ENCODE measurements around the gene RABGAP1.

Gene RABGAP1

DNA sequence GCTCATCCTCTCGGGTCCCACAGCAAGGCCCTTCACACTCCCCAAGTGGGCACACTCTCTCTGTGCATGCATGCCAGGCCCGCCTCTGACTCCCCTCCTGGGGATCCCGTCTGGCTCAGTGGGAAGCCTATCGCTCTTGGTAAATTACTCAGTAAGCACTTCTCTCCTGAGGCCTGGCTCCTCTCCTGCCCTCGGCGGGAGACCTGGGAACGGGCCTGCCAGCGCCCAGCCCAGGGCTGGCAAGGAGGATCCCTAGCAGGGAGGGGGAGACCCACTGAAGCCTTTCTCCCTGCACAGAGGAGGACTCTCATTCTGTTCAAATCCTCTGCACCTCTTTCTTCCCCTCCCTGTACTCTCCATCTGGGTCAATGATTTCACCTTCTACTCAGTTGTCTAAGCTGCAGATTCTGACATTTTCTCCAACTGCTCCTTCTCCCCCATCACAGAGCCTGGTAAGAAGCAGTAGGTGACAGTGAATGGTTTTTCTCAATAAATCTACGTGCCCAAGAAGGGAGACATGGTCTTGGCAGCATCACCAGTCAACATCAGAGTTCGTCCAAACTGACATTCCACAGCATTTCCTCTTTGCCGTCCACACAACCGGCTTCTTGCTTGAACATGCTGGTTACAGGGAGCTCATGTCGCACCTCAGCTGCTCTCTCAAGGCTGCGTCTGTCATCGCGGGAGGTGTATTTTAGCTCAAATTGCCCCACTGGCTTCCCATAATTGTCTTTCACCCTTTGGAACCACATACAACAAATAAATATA is 174.5 kb downstream of the RABGAP1 start:
- H3K4me3 ChIP-seq (ENCODE audit: low read depth, low read length) = no peak overlapping the region
- no peaks in the 10 kb centered on the region for H3K27me3 ChIP-seq (ENCODE audit: insufficient read depth, low read depth, severe bottlenecking)
- no peak overlapping the region for H3K27ac ChIP-seq
- TF ChIP-seq CTCF (IDR thresholded peaks at IDR 0.05; ENCODE audit: low read depth, low read length) = no peak
- H3K36me3 ChIP-seq = peaks cover 31% of the 10 kb centered on the region
- H3K9me3 ChIP-seq (ENCODE audit: severe bottlenecking) = no peaks in the 10 kb centered on the region
- no peak for DNase-seq

- no peak for DNase-seq
- Histone ChIP-seq H3K27ac (no peak overlapping the region), H3K9me3 (ENCODE audit: severe bottlenecking) (no peaks in the 10 kb centered on the region), H3K4me3 (ENCODE audit: low read depth, low read length) (no peak overlapping the region), H3K27me3 (ENCODE audit: insufficient read depth, low read depth, severe bottlenecking) (no peaks in the 10 kb centered on the region), H3K36me3 (peaks cover 26% of the 10 kb centered on the region)
- TF ChIP-seq CTCF (IDR thresholded peaks at IDR 0.05; ENCODE audit: low read depth, low read length) = no peak
These were observed 175.2 kb downstream of the RABGAP1 start for GRCh38 chr9:123116036-123116435.

DNA sequence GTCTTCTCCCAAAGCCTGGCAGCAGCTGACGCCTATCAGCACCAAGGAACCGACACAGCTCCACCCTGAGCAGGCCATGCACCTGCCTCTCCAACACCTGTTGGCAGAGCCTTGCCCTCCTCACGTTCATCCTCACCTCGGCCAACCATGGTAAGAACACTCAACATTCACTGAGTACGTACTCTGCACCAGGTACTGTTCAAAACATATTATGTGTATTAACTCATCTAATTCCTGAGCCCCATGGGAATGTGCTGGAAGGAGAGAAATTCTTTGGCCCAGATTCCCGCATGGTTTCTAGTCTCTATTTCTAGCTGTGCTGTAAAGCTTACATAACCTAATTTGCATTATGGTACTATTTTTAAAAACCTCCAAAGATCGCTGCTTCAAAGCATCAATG is 178.7 kb downstream of the RABGAP1 start:
- no peak overlapping the region for H3K27ac ChIP-seq
- no peak overlapping the region for H3K4me3 ChIP-seq (ENCODE audit: low read depth, low read length)
- no peaks in the 10 kb centered on the region for H3K9me3 ChIP-seq (ENCODE audit: severe bottlenecking)
- H3K27me3 ChIP-seq (ENCODE audit: insufficient read depth, low read depth, severe bottlenecking) = no peaks in the 10 kb centered on the region
- peaks cover 20% of the 10 kb centered on the region for H3K36me3 ChIP-seq
- no peak for DNase-seq
- TF ChIP-seq CTCF (IDR thresholded peaks at IDR 0.05; ENCODE audit: low read depth, low read length) = no peak

DNA sequence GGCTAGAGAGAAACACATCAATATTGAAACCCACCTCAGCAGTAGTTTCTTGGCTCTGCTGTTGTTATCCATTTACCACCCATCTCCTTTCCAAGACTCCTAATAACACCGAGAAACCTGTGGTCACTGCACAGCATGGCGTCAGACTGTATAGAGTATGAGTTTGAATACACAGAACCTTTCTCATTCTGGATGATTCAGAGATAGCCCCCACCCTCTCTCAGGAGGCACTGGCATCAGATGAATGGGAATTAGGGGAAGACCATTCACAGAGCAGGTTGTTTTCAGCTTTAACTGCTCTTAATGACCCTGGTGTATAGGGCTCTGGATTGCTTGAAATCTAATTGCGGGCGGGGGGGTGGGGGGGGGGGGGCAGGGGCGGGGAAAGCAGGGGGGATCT is 179.3 kb downstream of the RABGAP1 start:
- no peak for TF ChIP-seq CTCF (IDR thresholded peaks at IDR 0.05; ENCODE audit: low read depth, low read length)
- Histone ChIP-seq H3K27ac (no peak overlapping the region), H3K9me3 (ENCODE audit: severe bottlenecking) (no peaks in the 10 kb centered on the region), H3K4me3 (ENCODE audit: low read depth, low read length) (no peak overlapping the region), H3K36me3 (peaks cover 16% of the 10 kb centered on the region), H3K27me3 (ENCODE audit: insufficient read depth, low read depth, severe bottlenecking) (no peaks in the 10 kb centered on the region)
- no peak for DNase-seq

GRCh38 chr9:123120953-123121352 is 180.1 kb downstream of the RABGAP1 start:
- peaks cover 8% of the 10 kb centered on the region for H3K36me3 ChIP-seq
- TF ChIP-seq CTCF (IDR thresholded peaks at IDR 0.05; ENCODE audit: low read depth, low read length) = no peak

DNA sequence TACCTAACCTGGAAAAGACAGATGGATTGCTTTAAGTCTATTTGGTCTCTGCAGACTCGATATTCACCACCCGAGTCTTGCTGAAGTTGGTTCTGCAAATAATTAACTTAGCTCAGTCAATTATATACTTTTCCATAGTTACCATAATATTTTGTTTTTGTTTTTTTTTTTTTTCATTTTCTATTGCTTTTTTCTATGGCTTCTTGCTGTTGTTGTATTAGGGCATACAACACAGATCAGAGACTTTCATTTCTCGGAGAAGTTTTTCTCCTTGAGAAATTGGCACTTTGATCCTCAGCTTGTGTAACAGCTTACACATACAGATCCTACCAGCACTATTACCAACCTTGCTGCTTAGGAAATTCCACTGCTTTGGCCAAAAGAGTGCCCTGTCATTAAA is 180.6 kb downstream of the RABGAP1 start:
- Histone ChIP-seq H3K27me3 (ENCODE audit: insufficient read depth, low read depth, severe bottlenecking) (no peaks in the 10 kb centered on the region), H3K9me3 (ENCODE audit: severe bottlenecking) (no peaks in the 10 kb centered on the region), H3K27ac (no peak overlapping the region), H3K36me3 (peaks cover 3% of the 10 kb centered on the region; the same call in 1 of the 2 replicates), H3K4me3 (ENCODE audit: low read depth, low read length) (no peak overlapping the region)
- no peak for TF ChIP-seq CTCF (IDR thresholded peaks at IDR 0.05; ENCODE audit: low read depth, low read length)
- no peak for DNase-seq

More at GRCh38 chr9:123120953-123121352, 180.1 kb downstream of the RABGAP1 start:
- DNase-seq = no peak
- Histone ChIP-seq H3K27ac (no peak overlapping the region), H3K4me3 (ENCODE audit: low read depth, low read length) (no peak overlapping the region), H3K27me3 (ENCODE audit: insufficient read depth, low read depth, severe bottlenecking) (no peaks in the 10 kb centered on the region), H3K9me3 (ENCODE audit: severe bottlenecking) (no peaks in the 10 kb centered on the region)

Measured in WERI-Rb-1 (cell line).